ENCODE data around the gene PEAK1.

- TF ChIP-seq CTCF (IDR thresholded peaks at IDR 0.05; ENCODE audit: extremely low read depth in 1 of 2, insufficient read depth in 1 of 2, low read depth in 1 of 2, low read length in 2 of 2) (no peak), POLR2A (IDR thresholded peaks at IDR 0.05; ENCODE audit: low read depth, low read length) (no peak), MAX (IDR thresholded peaks at IDR 0.05; ENCODE audit: insufficient read depth, insufficient read length) (no peak), MYC (IDR thresholded peaks at IDR 0.05; ENCODE audit: low read depth, low read length) (no peak), POLR2AphosphoS5 (IDR thresholded peaks at IDR 0.05; ENCODE audit: insufficient read depth, low read depth, low read length) (no peak), EZH2 (IDR thresholded peaks at IDR 0.05; ENCODE audit: borderline replicate concordance, low read depth, low read length, severe bottlenecking) (no peak), GATA2 (IDR thresholded peaks at IDR 0.05; ENCODE audit: insufficient read depth, insufficient read length, low read depth, low read length) (no peak), JUN (IDR thresholded peaks at IDR 0.05; ENCODE audit: borderline replicate concordance, insufficient read depth, insufficient read length, low read depth) (no peak), FOS (IDR thresholded peaks at IDR 0.05; ENCODE audit: borderline replicate concordance, insufficient read depth, low read length) (peak; percentile 30)
These were observed 281.8 kb downstream of the PEAK1 start for GRCh38 chr15:77138167-77138522.
